Natural killer cell (primary cell): ENCODE results near the gene IRF9. TPM values are rescaled to one million over a fixed set of nuclear protein-coding genes. Genes with fewer than 3 reads are reported as not detected.

Experiments used
- ATAC-seq, 3 donors: fragments of 150-1000 bp in 2 of 3; fragments of 200-7000 bp in 1 of 3; cut with Tn5 transposase; 1 replicate in 1 of 3; 2 replicates in 2 of 3; pipeline ENCODE4 v1.10.0; 2021; ENCODE audit warnings: mild to moderate bottlenecking in 2 of 3, moderate library complexity in 2 of 3
- DNase-seq, 2 donors: peaks; one replicate each; pipeline versions ENCODE4 v3.0.0 to v3.0.0-alpha.2; 2013 to 2021; ENCODE audit warnings: mixed read lengths in 1 of 2
- H3K27ac ChIP-seq: one replicate; pipeline ENCODE4 v1.5.1; 2013; ENCODE audit warnings: mild to moderate bottlenecking, low read length
- H3K27me3 ChIP-seq: one replicate; pipeline ENCODE4 v1.6.1; 2013; ENCODE audit warnings: low read length; ENCODE audit not compliant: control insufficient read depth, insufficient read depth
- H3K36me3 ChIP-seq: one replicate; pipeline ENCODE4 v1.6.1; 2013; ENCODE audit warnings: low read length; ENCODE audit not compliant: control insufficient read depth, insufficient read depth
- H3K4me1 ChIP-seq: one replicate; pipeline ENCODE4 v1.6.1; 2013; ENCODE audit warnings: low read length; ENCODE audit not compliant: control insufficient read depth, insufficient read depth
- H3K4me3 ChIP-seq: one replicate; pipeline ENCODE4 v1.5.1; 2013; ENCODE audit warnings: low read length
- H3K9me3 ChIP-seq: one replicate; pipeline ENCODE4 v1.6.1; 2013; ENCODE audit warnings: low read length; ENCODE audit not compliant: control insufficient read depth, insufficient read depth
- H3K27ac Mint-ChIP-seq, 2 donors: one replicate each; pipeline ENCODE4 v1.8.0; 2022; ENCODE audit warnings: mild to moderate bottlenecking in 2 of 2, mixed read lengths in 2 of 2, moderate library complexity in 1 of 2
- H3K27me3 Mint-ChIP-seq, 2 donors: one replicate each; pipeline ENCODE4 v1.8.0; 2022; ENCODE audit warnings: low read depth in 2 of 2, mixed read lengths in 2 of 2
- H3K36me3 Mint-ChIP-seq: one replicate; pipeline ENCODE4 v1.8.0; 2022; ENCODE audit warnings: mixed read lengths
- H3K4me1 Mint-ChIP-seq, 2 donors: one replicate each; pipeline ENCODE4 v1.8.0; 2022; ENCODE audit warnings: mixed read lengths in 2 of 2
- H3K4me3 Mint-ChIP-seq: one replicate; pipeline ENCODE4 v1.8.0; 2022; ENCODE audit warnings: mild to moderate bottlenecking, moderate library complexity, mixed read lengths
- H3K9me3 Mint-ChIP-seq, 2 donors: one replicate each; pipeline ENCODE4 v1.8.0; 2022; ENCODE audit warnings: mixed read lengths in 2 of 2
- WGBS: methylation state at CpG from one replicate; pipeline ENCODE4 v1.1.7; 2013; ENCODE audit warnings: missing lambda C conversion rate; ENCODE audit not compliant: insufficient coverage; 5-methylcytosine and 5-hydroxymethylcytosine counted together
- intact Hi-C: fragments of 100-400 bp; cut with micrococcal nuclease; formaldehyde crosslinking; loops from one replicate; pipeline ENCODE4 v1.14.2; 2022
- total RNA-seq, 4 donors: library from RNA; stranded (reverse); fragments of 120-200 nt in 1 of 4; gene quantifications; one replicate each; pipeline versions ENCODE4 v1.2.3 to v1.2.4, GENCODE V29; 2013 to 2022
- TF ChIP-seq, protein P1 (sequence below): fragments of 200-600 bp; IDR thresholded peaks from one replicate; pipeline ENCODE4 v1.8.0; 2022; ENCODE audit warnings: antibody characterized with exemption

The IRF9 gene
- total RNA-seq, 3 donors from 2014 or later (not counting 1 experiment from before 2014, with no cell fraction given), result 178 to 348 (median 319) TPM

DNA sequence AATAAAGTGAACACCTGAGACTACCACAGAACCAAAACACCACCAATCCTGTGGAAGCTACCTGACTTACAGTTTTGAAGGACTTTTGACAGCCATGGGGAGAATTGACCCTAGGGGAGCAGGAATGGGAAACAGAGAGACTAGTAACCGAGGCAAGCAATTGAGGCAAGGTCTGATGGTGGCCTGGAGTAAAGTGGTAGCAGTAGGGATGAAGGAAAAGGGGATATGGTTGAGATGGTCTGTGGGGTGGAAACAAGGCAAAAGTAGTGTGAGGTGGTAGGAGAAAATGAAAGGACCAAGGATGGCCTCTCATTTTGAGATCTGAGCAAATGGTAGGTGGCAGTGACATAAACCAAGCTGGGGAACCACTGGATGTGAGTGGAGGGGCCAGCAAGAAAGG, 4.2 kb upstream of the IRF9 start:
- Mint-ChIP-seq H3K9me3 (no peaks in the 10 kb centered on the region), H3K27ac (no peak overlapping the region), H3K4me1 (peaks cover 13 to 22% of the 10 kb centered on the region in 2 donors), H3K36me3 (no peaks in the 10 kb centered on the region), H3K27me3 (no peaks in the 10 kb centered on the region), H3K4me3 (no peak overlapping the region)
- intact Hi-C loops, result no loop called here
- 92% methylated on average over 1 of the region's 1 CpG for WGBS
- Histone ChIP-seq H3K27ac (no peak overlapping the region), H3K36me3 (peaks cover 64% of the 10 kb centered on the region), H3K9me3 (no peaks in the 10 kb centered on the region), H3K27me3 (no peaks in the 10 kb centered on the region), H3K4me1 (peaks cover 10% of the 10 kb centered on the region), H3K4me3 (no peak overlapping the region)
- ATAC-seq (no peak), DNase-seq (no peak)
- TF ChIP-seq, protein P1, sequence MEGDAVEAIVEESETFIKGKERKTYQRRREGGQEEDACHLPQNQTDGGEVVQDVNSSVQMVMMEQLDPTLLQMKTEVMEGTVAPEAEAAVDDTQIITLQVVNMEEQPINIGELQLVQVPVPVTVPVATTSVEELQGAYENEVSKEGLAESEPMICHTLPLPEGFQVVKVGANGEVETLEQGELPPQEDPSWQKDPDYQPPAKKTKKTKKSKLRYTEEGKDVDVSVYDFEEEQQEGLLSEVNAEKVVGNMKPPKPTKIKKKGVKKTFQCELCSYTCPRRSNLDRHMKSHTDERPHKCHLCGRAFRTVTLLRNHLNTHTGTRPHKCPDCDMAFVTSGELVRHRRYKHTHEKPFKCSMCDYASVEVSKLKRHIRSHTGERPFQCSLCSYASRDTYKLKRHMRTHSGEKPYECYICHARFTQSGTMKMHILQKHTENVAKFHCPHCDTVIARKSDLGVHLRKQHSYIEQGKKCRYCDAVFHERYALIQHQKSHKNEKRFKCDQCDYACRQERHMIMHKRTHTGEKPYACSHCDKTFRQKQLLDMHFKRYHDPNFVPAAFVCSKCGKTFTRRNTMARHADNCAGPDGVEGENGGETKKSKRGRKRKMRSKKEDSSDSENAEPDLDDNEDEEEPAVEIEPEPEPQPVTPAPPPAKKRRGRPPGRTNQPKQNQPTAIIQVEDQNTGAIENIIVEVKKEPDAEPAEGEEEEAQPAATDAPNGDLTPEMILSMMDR, result no peak

DNA sequence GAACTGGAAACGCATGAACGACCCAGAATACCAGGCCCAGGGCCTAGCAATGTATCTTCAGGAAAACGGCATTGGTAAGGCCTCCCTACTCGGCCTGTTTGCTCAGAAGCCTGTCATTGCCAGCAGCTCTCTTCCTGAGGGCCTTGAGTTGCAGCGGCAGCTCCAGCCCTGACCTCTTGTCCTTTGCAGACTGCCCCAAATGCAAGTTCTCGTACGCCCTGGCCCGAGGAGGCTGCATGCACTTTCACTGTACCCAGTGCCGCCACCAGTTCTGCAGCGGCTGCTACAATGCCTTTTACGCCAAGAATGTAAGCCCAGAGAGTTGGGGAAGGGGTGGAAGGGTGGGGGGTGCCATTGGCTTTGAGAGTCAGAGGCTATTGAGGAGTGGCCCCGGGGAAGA, 3.7 kb upstream of the IRF9 start:
- H3K9me3 Mint-ChIP-seq, result no peaks in the 10 kb centered on the region
- TF ChIP-seq, protein P1, result no peak
- H3K4me3 Mint-ChIP-seq, result no peak overlapping the region
- no peak overlapping the region for H3K27ac Mint-ChIP-seq
- no peaks in the 10 kb centered on the region for H3K27me3 Mint-ChIP-seq
- 98% methylated on average over 12 of the region's 12 CpGs for WGBS
- DNase-seq (no peak), ATAC-seq (no peak)
- H3K36me3 ChIP-seq, result peaks cover 62% of the 10 kb centered on the region
- H3K27me3 ChIP-seq, result no peaks in the 10 kb centered on the region
- H3K4me1 ChIP-seq, result peaks cover 15% of the 10 kb centered on the region
- intact Hi-C loops, result no loop called here
- H3K4me1 Mint-ChIP-seq, result peaks cover 18 to 27% of the 10 kb centered on the region in 2 donors
- H3K36me3 Mint-ChIP-seq, result no peaks in the 10 kb centered on the region
- no peak overlapping the region for H3K27ac ChIP-seq
- no peak overlapping the region for H3K4me3 ChIP-seq
- no peaks in the 10 kb centered on the region for H3K9me3 ChIP-seq

DNA sequence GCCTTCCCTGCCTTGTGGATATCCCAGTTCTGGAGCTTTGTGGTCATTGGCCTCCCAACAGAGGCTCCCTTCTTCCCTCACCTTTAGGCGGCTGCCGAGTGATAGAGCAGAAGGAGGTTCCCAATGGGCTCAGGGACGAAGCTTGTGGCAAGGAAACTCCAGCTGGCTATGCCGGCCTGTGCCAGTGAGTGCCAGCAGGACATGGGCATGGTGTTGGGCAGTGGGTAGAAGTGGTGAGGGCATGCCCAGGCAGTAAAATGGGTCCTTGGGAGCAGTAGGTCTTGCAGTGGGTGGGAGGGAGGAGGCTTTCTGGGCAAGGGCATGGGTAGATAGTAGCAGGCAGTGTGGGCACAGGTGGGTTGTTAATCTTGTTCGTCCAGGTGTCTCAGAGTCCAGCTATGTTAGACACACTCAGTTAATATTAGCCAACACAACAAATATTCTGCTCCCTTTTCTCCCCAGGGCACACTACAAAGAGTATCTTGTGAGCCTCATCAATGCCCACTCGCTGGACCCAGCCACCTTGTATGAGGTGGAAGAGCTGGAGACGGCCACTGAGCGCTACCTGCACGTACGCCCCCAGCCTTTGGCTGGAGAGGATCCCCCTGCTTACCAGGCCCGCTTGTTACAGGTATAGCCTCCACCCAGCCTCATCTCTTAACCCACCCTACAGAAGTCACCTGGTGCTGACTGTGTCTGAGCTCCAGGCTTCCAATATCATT, 1.1 kb upstream of the IRF9 start:
- TF ChIP-seq, protein P1, result no peak
- H3K27me3 Mint-ChIP-seq, result no peaks in the 10 kb centered on the region
- Histone ChIP-seq H3K27me3 (no peaks in the 10 kb centered on the region), H3K9me3 (no peaks in the 10 kb centered on the region), H3K4me3 (no peak overlapping the region), H3K36me3 (peaks cover 74% of the 10 kb centered on the region), H3K4me1 (peaks cover 37% of the 10 kb centered on the region), H3K27ac (peak overlapping the region; percentile 94)
- H3K4me3 Mint-ChIP-seq, result peak overlapping the region; percentile 21
- H3K27ac Mint-ChIP-seq, result peak overlapping the region; percentile 97
- 92% methylated on average over 11 of the region's 11 CpGs for WGBS
- ATAC-seq, result no peak
- intact Hi-C loops, result loop anchor here (2.0 kb wide), 1 partner anchor 101 kb away; no protein-coding TSS in a partner anchor
- H3K9me3 Mint-ChIP-seq, result no peaks in the 10 kb centered on the region
- H3K36me3 Mint-ChIP-seq, result no peaks in the 10 kb centered on the region
- DNase-seq, result no peak
- peaks cover 33 to 49% of the 10 kb centered on the region in 2 donors for H3K4me1 Mint-ChIP-seq

DNA sequence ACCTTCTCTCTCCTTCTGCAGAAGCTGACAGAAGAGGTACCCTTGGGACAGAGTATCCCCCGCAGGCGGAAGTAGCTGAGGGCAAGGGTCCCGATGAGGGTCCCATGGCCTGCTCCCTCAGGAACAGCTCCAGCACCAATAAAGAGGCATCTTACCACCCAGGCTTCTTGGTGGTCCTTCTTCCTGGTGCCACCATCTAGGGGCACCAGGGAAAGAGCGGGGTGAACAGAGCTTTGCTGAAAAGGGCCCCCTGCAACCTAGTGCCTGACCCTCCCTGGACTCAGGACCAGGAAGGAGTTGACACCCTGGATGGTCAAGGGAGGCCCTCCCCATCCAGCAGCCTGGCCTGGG, 591 bp upstream of the IRF9 start:
- intact Hi-C loops, result loop anchor here (2.0 kb wide), 1 partner anchor 102 kb away; no protein-coding TSS in a partner anchor
- 99% methylated on average over 4 of the region's 4 CpGs for WGBS
- Histone ChIP-seq H3K4me3 (no peak overlapping the region), H3K4me1 (peaks cover 37% of the 10 kb centered on the region), H3K27ac (peak overlapping the region; percentile 94), H3K36me3 (peaks cover 74% of the 10 kb centered on the region), H3K27me3 (no peaks in the 10 kb centered on the region), H3K9me3 (no peaks in the 10 kb centered on the region)
- H3K36me3 Mint-ChIP-seq, result no peaks in the 10 kb centered on the region
- H3K4me1 Mint-ChIP-seq, result peaks cover 36 to 54% of the 10 kb centered on the region in 2 donors
- DNase-seq (no peak), ATAC-seq (no peak)
- H3K9me3 Mint-ChIP-seq, result no peaks in the 10 kb centered on the region
- peak overlapping the region; percentile 97 for H3K27ac Mint-ChIP-seq
- H3K4me3 Mint-ChIP-seq, result peak overlapping the region; percentile 99
- TF ChIP-seq, protein P1, result no peak
- H3K27me3 Mint-ChIP-seq, result no peaks in the 10 kb centered on the region
